Lung (tissue), 12 donors: ENCODE data around the gene UBASH3B. TPM values are rescaled to one million over a fixed set of nuclear protein-coding genes. Genes with fewer than 3 reads are reported as not detected.

Source experiments
- ATAC-seq: fragments of 200-7000 bp; cut with Tn5 transposase; one replicate; pipeline ENCODE4 v1.9.1; 2020; ENCODE audit warnings: moderate number of reproducible peaks; ENCODE audit not compliant: insufficient read depth, low FRiP score
- DNase-seq, 3 donors: peaks; one replicate each; pipeline ENCODE4 v3.0.0-alpha.2; 2013 to 2017
- H3K27ac ChIP-seq, 2 donors: one replicate each; pipeline ENCODE4 v1.5.1; 2013; ENCODE audit warnings: mild to moderate bottlenecking in 2 of 2, moderate library complexity in 2 of 2, control low read depth in 1 of 2, inconsistent platforms in 1 of 2, low read depth in 1 of 2, low read length in 1 of 2
- H3K27me3 ChIP-seq, 3 donors: one replicate each; pipeline ENCODE4 v1.5.1; 2013; ENCODE audit warnings: low read length in 2 of 3; ENCODE audit not compliant: control insufficient read depth in 3 of 3, insufficient read depth in 3 of 3
- H3K36me3 ChIP-seq, 4 donors: one replicate each; pipeline ENCODE4 v1.5.1; 2013; ENCODE audit warnings: low read length in 4 of 4, mild to moderate bottlenecking in 1 of 4, moderate library complexity in 1 of 4; ENCODE audit not compliant: control insufficient read depth in 4 of 4, insufficient read depth in 4 of 4
- H3K4me1 ChIP-seq, 5 donors: one replicate each; pipeline ENCODE4 v1.5.1; 2013; ENCODE audit warnings: low read length in 5 of 5, mild to moderate bottlenecking in 2 of 5, moderate library complexity in 1 of 5; ENCODE audit not compliant: control insufficient read depth in 5 of 5, insufficient read depth in 5 of 5
- H3K4me3 ChIP-seq: one replicate; pipeline ENCODE4 v1.5.1; 2013; ENCODE audit warnings: mild to moderate bottlenecking, control low read depth, moderate library complexity
- H3K9ac ChIP-seq, 2 donors: one replicate each; pipeline ENCODE4 v1.5.1; 2013; ENCODE audit warnings: low read length in 2 of 2, control low read depth in 1 of 2; ENCODE audit not compliant: insufficient read depth in 1 of 2
- H3K9me3 ChIP-seq, 4 donors: one replicate each; pipeline ENCODE4 v1.5.1; 2013; ENCODE audit warnings: low read length in 3 of 4, mild to moderate bottlenecking in 1 of 4, moderate library complexity in 1 of 4; ENCODE audit not compliant: control insufficient read depth in 4 of 4, insufficient read depth in 3 of 4
- CTCF ChIP-seq: IDR thresholded peaks from 2 replicates; pipeline ENCODE4 v1.5.1; 2012; ENCODE audit warnings: mild to moderate bottlenecking; ENCODE audit errors: control extremely low read depth, extremely low read depth
- WGBS, 2 donors: extraction: QIAGEN DNeasy Blood & Tissue Kit; methylation state at CpG; one replicate each; pipeline ENCODE4 v1.1.7; 2013; 5-methylcytosine and 5-hydroxymethylcytosine counted together
- polyA plus RNA-seq, 2 donors: library from polyadenylated mRNA; stranded (reverse); fragments of 200-250 nt; gene quantifications; one replicate each; pipeline ENCODE4 v1.2.1, GENCODE V29; 2013
- total RNA-seq, 2 donors: library from RNA; depleted of rRNA in 1 of 2; stranded (reverse); fragments of >200 nt in 1 of 2; gene quantifications; one replicate each; pipeline ENCODE4 v1.2.1, GENCODE V29; 2014 to 2021
- donor health status: control.
- donor health status: control.
- donor health status: Bipolar disorder and iron deficiency.
- donor health status: healthy.
- donor health status: DM: yes; HTN: yes; CAD: no.

UBASH3B gene
- total and polyA plus RNA-seq, 4 donors: 5.8 to 51.2 (median 12.4) TPM

DNA sequence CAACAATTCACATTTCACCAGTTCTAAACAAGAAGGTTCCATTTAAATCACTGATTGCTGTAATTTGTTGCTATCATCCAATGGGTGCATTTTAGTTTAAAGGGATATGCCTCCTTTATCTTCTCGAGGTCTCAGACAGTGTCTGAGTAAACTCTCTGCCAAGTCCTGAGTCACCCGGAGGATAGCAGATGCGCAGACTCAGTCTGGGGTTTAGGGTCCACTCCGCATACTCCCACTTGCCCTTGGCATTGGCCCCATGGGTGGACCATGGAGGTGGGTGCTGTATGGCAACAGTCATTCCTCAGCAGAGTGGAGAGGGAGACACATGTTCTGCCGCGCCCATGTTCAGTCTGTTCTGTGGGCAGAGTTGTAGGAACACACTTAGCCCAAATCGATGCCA is 117.4 kb downstream of the UBASH3B start:
- ATAC-seq (no peak), DNase-seq (no peak)
- Histone ChIP-seq H3K9ac (no peak overlapping the region), H3K4me1 (peaks cover 0 to 14% (median 2%) of the 10 kb centered on the region in 5 donors), H3K36me3 (peaks cover 0 to 3% (median 0%) of the 10 kb centered on the region in 4 donors), H3K27me3 (peaks cover 0 to 2% (median 0%) of the 10 kb centered on the region in 3 donors), H3K4me3 (no peak overlapping the region), H3K27ac (no peak overlapping the region), H3K9me3 (no peaks in the 10 kb centered on the region)
- TF ChIP-seq CTCF: no peak
- 76 to 80% methylated on average over 7 of the region's 7 CpGs for WGBS, 2 donors

DNA sequence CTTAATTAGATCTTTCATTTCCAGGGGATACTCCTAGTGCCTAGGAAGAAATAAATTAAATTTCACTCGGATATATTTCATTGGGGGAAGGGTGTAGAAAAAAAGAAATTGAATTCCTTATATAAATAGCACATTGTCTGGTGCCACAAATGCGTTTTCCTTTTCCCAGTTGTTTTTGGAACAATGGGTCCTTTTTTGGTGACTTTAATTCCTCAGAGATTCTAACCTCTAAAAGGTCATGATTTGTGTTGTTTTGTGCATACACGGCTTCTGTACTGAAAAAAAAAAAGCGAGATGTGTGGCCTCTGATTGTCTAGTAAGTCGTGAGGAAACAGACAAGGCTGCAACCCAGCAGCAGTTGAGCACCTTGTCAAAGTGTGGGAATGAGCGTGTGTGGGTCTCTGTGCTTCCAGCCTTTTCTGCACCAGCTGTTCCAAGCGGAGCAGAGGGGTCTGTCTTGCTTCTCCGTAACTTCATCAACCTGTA is 118.3 kb downstream of the UBASH3B start:
- H3K27me3 ChIP-seq: peaks cover 0 to 2% (median 0%) of the 10 kb centered on the region in 3 donors
- ATAC-seq: no peak
- no peak for DNase-seq
- no peak overlapping the region for H3K27ac ChIP-seq
- H3K9me3 ChIP-seq: no peaks in the 10 kb centered on the region
- WGBS, 2 donors: 71 to 82% methylated on average over 8 of the region's 8 CpGs
- peaks cover 0 to 3% (median 0%) of the 10 kb centered on the region in 4 donors for H3K36me3 ChIP-seq
- H3K9ac ChIP-seq: no peak overlapping the region
- no peak for TF ChIP-seq CTCF
- H3K4me3 ChIP-seq: no peak overlapping the region
- H3K4me1 ChIP-seq: peaks cover 0 to 14% (median 2%) of the 10 kb centered on the region in 5 donors

- no peak overlapping the region for H3K9ac ChIP-seq
- no peak for TF ChIP-seq CTCF
- no peak overlapping the region for H3K4me3 ChIP-seq
- peaks cover 0 to 20% (median 2%) of the 10 kb centered on the region in 5 donors for H3K4me1 ChIP-seq
- no peaks in the 10 kb centered on the region for H3K9me3 ChIP-seq
- no peak overlapping the region for H3K27ac ChIP-seq
- ATAC-seq (no peak), DNase-seq (no peak)
- peaks cover 0 to 4% (median 0%) of the 10 kb centered on the region in 4 donors for H3K36me3 ChIP-seq
- peaks cover 0 to 2% (median 0%) of the 10 kb centered on the region in 3 donors for H3K27me3 ChIP-seq
- 70% methylated on average over 3 of the region's 3 CpGs for WGBS, 2 donors
These were observed 120.3 kb downstream of the UBASH3B start for GRCh38 chr11:122775675-122776271.

DNA sequence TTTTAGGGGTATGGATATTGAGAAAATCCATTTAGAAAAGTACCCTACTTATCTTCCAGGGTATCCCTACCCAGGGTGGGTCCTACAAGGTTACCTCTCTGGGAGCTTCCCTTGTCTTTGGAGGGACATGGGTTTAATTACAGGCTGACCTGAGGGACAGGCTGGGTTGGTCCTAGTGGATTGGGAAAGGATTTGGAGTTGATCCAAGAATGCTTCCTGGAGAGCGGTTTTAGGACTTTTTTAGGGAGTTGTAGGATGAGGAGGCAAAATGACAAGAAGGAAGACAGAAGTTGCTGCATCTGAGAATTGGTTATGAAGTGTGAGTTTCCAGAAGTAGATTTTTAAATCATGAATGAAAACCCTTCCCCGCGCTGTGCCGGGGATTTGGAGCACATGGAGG is 121.0 kb downstream of the UBASH3B start:
- H3K27ac ChIP-seq: no peak overlapping the region
- peaks cover 0 to 4% (median 0%) of the 10 kb centered on the region in 4 donors for H3K36me3 ChIP-seq
- peaks cover 0 to 25% (median 5%) of the 10 kb centered on the region in 5 donors for H3K4me1 ChIP-seq
- no peak overlapping the region for H3K9ac ChIP-seq
- 81 to 84% methylated on average over 4 of the region's 4 CpGs for WGBS, 2 donors
- H3K27me3 ChIP-seq: peaks cover 0 to 2% (median 0%) of the 10 kb centered on the region in 3 donors
- no peaks in the 10 kb centered on the region for H3K9me3 ChIP-seq
- H3K4me3 ChIP-seq: no peak overlapping the region
- no peak for TF ChIP-seq CTCF
- DNase-seq (peak in 2 of 3 donors; percentile 26 to 55), ATAC-seq (no peak)
